Common myeloid progenitor, CD34-positive (primary cell): ENCODE measurements around the gene DGCR2.
"Not testable (repeated sequence)": the region's sequence is repeated elsewhere in the genome, so short reads cannot be mapped to it uniquely, and the experiment has no call there.

Experiments
- CTCF ChIA-PET: fragments of 350-600 bp; sonication (Branson Sonifier 250); formaldehyde crosslinking; loops from one replicate; lab custom pipeline; 2021; ENCODE audit warnings: antibody characterized with exemption; lab: Charles Lee
- POLR2A ChIA-PET: fragments of 350-600 bp; sonication (Branson Sonifier 250); formaldehyde crosslinking; loops from one replicate; lab custom pipeline; 2021; ENCODE audit warnings: antibody characterized with exemption; lab: Charles Lee
- DNase-seq, 3 donors: peaks; one replicate each; pipeline versions ENCODE4 v3.0.0 to v3.0.0-alpha.2; 2013
- H3K27ac ChIP-seq, 2 experiments: 1 replicate in 1 of 2; 2 replicates in 1 of 2; pipeline ENCODE4 v1.7.0; 2013; ENCODE audit warnings: inconsistent platforms in 2 of 2, low read length in 2 of 2, mild to moderate bottlenecking in 2 of 2, low read depth in 1 of 2, moderate library complexity in 1 of 2; ENCODE audit not compliant: severe bottlenecking in 2 of 2, insufficient read depth in 1 of 2, poor library complexity in 1 of 2
- H3K27me3 ChIP-seq, 5 experiments: replicated peaks in 2 of 5; 1 replicate in 3 of 5; 2 replicates in 2 of 5; pipeline versions ENCODE4 v1.6.1 to v1.7.0; 2013; ENCODE audit warnings: low read length in 4 of 5, mild to moderate bottlenecking in 2 of 5, moderate library complexity in 2 of 5, inconsistent platforms in 1 of 5; ENCODE audit not compliant: insufficient read depth in 5 of 5, control insufficient read depth in 4 of 5
- H3K36me3 ChIP-seq, 4 experiments: 1 replicate in 2 of 4; 2 replicates in 2 of 4; pipeline versions ENCODE4 v1.6.1 to v1.7.0; 2013; ENCODE audit warnings: low read length in 3 of 4, control low read depth in 1 of 4, mild to moderate bottlenecking in 1 of 4; ENCODE audit not compliant: control insufficient read depth in 4 of 4, insufficient read depth in 4 of 4
- H3K4me1 ChIP-seq, 4 experiments: 1 replicate in 3 of 4; 2 replicates in 1 of 4; pipeline versions ENCODE4 v1.6.1 to v1.7.1; 2013; ENCODE audit warnings: low read length in 3 of 4, mild to moderate bottlenecking in 3 of 4, control low read depth in 1 of 4, inconsistent platforms in 1 of 4, moderate library complexity in 1 of 4; ENCODE audit not compliant: control insufficient read depth in 4 of 4, insufficient read depth in 4 of 4; ENCODE audit errors: control extremely low read depth in 1 of 4
- H3K4me3 ChIP-seq, 7 experiments: 1 replicate in 4 of 7; 2 replicates in 3 of 7; pipeline versions ENCODE4 v1.5.1 to v1.7.0; 2013; ENCODE audit warnings: mild to moderate bottlenecking in 7 of 7, low read length in 6 of 7, moderate library complexity in 6 of 7, inconsistent platforms in 2 of 7, low read depth in 2 of 7, control low read depth in 1 of 7; ENCODE audit not compliant: insufficient read depth in 4 of 7, control insufficient read depth in 1 of 7; ENCODE audit errors: extremely low read depth in 1 of 7
- H3K9me3 ChIP-seq, 5 experiments: 1 replicate in 4 of 5; 2 replicates in 1 of 5; pipeline versions ENCODE4 v1.6.1 to v1.7.1; 2013; ENCODE audit warnings: low read length in 4 of 5, mild to moderate bottlenecking in 2 of 5, inconsistent platforms in 1 of 5, low read depth in 1 of 5, moderate library complexity in 1 of 5; ENCODE audit not compliant: control insufficient read depth in 4 of 5, insufficient read depth in 2 of 5; ENCODE audit errors: control extremely low read depth in 1 of 5
- WGBS: methylation state at CpG from one replicate; pipeline ENCODE4 v1.1.5; 2013; ENCODE audit not compliant: insufficient coverage; 5-methylcytosine and 5-hydroxymethylcytosine counted together

The DGCR2 gene

DNA sequence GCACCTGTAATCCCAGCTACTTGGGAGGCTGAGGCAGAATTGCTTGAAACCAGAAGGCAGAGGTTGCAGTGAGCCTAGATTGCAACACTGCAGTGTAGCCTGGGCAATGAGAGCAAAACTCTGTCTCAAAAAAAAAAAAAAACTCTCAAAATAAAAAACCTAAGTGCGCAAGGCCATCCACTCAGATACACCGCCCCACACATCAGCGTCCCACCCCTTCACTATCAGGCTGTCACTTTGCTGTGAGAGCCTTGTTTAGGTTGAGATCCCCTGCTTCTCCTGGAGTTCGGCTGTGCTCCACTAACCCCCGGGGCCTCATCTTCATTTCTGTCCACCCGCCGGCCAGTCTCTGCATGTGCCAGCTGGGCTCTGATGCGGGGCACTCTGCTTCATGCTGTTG lies 44.2 kb upstream of the DGCR2 start:
- Histone ChIP-seq H3K27ac (no peak overlapping the region), H3K36me3 (no peaks in the 10 kb centered on the region), H3K4me3 (no peak overlapping the region), H3K4me1 (peaks cover 0 to 16% (median 13%) of the 10 kb centered on the region in 4 experiments), H3K9me3 (no peaks in the 10 kb centered on the region), H3K27me3 (peaks cover 0 to 54% (median 29%) of the 10 kb centered on the region in 5 experiments)
- 87% methylated on average over 8 of the region's 8 CpGs for WGBS
- no peak for DNase-seq
- ChIA-PET CTCF (no interaction called here), POLR2A (no interaction called here)

DNA sequence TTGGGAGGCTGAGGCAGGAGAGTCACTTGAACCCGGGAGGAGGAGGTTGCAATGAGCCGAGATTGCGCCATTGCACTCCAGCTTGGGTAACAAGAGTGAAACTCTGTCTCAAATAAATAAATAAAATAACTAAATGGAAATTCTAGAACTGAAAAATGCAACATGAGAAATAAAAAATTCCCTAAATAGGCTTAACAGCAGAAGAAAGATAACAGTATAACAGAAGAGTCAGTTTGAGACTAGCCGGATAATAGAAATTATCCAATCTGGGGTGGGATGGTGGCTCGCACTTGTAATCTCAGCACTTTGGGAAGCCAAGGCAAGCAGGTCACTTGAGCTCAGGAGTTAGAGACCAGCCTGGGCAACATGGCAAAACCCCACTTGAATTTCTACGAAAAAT lies 42.2 kb upstream of the DGCR2 start:
- H3K9me3 ChIP-seq: no peaks in the 10 kb centered on the region
- no peak overlapping the region for H3K27ac ChIP-seq
- CTCF ChIA-PET: no interaction called here
- H3K27me3 ChIP-seq: peaks cover 0 to 36% (median 17%) of the 10 kb centered on the region in 5 experiments
- no peak for DNase-seq
- H3K4me1 ChIP-seq: peaks cover 0 to 3% (median 1%) of the 10 kb centered on the region in 4 experiments
- no peaks in the 10 kb centered on the region for H3K36me3 ChIP-seq
- 96% methylated on average over 3 of the region's 6 CpGs for WGBS
- H3K4me3 ChIP-seq: no peak overlapping the region
- POLR2A ChIA-PET: no interaction called here

GRCh38 chr22:19158649-19159048 lies 36.4 kb upstream of the DGCR2 start:
- H3K36me3 ChIP-seq, POLR2A ChIA-PET, H3K9me3 ChIP-seq, H3K4me1 ChIP-seq, H3K4me3 ChIP-seq, DNase-seq, H3K27ac ChIP-seq: not testable (repeated sequence)
- 90% methylated on average over 5 of the region's 11 CpGs for whole genome bisulfite sequencing
- CTCF ChIA-PET: interaction anchor here (1.1 kb wide), 2 partner anchors 9 to 10 kb away, joined by 3 read pairs; no protein-coding TSS in a partner anchor
- peaks cover 0 to 13% (median 6%) of the 10 kb centered on the region in 5 experiments for H3K27me3 ChIP-seq

DNA sequence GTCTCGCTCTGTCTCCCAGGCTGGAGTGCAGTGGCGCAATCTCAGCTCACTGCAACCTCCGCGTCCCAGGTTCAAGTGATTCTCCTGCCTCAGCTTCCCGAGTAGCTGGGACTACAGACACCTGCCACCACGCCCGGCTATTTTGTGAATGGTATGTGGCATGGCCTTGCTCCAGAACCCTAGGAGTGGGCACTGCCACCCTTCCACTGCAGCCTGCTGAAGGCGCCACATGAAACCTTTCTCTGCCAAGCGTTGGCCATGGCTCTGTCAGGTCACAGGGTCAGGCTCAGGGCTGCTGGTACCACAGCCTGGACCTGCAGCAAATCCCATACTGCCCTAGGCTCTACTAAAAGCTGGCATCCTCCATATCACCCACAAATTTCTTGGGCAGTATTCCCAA lies 33.9 kb upstream of the DGCR2 start:
- Histone ChIP-seq H3K27me3 (peaks cover 0 to 35% (median 18%) of the 10 kb centered on the region in 5 experiments), H3K9me3 (peaks cover 0 to 15% (median 2%) of the 10 kb centered on the region in 5 experiments)
- CTCF ChIA-PET: interaction anchor here (2.0 kb wide), 1 partner anchor 12 kb away, joined by 7 read pairs; the partner anchor contains the start of gene ESS2
- H3K36me3 ChIP-seq, H3K4me1 ChIP-seq, H3K4me3 ChIP-seq, H3K27ac ChIP-seq, POLR2A ChIA-PET, DNase-seq: not testable (repeated sequence)
- whole genome bisulfite sequencing: 92% methylated on average over 6 of the region's 9 CpGs

DNA sequence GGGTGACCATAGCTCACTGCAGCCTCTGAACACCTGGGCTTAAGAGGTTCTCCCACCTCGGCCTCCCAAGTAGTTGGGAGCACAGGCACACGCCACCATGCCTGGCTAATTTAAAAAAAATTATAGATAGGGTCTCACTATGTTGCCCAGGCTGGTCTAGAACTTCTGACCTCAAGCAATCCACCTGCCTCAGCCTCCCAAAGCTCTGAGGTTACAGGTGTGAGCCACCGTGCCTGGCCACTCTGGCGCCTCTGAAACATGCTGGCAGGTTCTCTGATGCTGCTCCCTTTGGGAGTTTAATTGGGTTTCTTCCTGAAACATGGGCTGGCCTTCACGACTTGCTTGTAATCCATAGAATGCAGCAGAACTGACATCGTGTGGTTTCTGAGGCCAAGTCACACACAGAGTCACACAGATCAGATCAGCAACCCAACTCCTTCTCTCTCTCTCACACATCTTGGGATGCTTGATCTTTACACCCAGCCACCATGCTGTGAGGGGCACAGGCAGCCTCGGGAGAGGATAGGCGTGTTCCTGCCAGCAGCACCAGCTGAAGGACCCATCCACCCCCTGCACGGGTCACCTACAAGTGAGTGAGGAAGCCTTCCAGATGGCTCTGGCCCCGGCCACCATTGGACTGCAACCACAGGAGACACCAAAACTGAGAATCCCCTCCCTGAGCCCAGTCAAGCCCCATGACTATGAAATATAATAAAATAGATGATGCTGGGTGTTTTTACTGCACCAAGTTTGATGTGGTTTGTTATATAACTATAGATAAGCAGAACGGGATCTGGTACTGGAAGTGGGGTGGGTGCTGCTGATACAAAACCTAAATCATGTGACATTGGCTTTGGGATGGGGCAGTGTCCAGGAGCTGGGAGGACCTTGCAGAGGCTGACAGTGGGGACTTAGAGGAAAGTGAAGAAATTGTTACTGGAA lies 31.0 kb upstream of the DGCR2 start:
- peaks cover 0 to 60% (median 31%) of the 10 kb centered on the region in 5 experiments for H3K27me3 ChIP-seq
- H3K4me3 ChIP-seq: no peak overlapping the region
- H3K36me3 ChIP-seq: no peaks in the 10 kb centered on the region
- ChIA-PET POLR2A (interaction anchor here (0.6 kb wide), 1 partner anchor 90 kb away, joined by 4 read pairs; no protein-coding TSS in a partner anchor), CTCF (interaction anchor here (1.1 kb wide), 1 partner anchor 14 kb away, joined by 3 read pairs; no protein-coding TSS in a partner anchor)
- WGBS: 53% methylated on average over 5 of the region's 11 CpGs
- no peak overlapping the region for H3K27ac ChIP-seq
- DNase-seq: peak in 1 of 3 donors; percentile 34
- peaks cover 0 to 14% (median 6%) of the 10 kb centered on the region in 4 experiments for H3K4me1 ChIP-seq
- peaks cover 0 to 15% (median 2%) of the 10 kb centered on the region in 5 experiments for H3K9me3 ChIP-seq

DNA sequence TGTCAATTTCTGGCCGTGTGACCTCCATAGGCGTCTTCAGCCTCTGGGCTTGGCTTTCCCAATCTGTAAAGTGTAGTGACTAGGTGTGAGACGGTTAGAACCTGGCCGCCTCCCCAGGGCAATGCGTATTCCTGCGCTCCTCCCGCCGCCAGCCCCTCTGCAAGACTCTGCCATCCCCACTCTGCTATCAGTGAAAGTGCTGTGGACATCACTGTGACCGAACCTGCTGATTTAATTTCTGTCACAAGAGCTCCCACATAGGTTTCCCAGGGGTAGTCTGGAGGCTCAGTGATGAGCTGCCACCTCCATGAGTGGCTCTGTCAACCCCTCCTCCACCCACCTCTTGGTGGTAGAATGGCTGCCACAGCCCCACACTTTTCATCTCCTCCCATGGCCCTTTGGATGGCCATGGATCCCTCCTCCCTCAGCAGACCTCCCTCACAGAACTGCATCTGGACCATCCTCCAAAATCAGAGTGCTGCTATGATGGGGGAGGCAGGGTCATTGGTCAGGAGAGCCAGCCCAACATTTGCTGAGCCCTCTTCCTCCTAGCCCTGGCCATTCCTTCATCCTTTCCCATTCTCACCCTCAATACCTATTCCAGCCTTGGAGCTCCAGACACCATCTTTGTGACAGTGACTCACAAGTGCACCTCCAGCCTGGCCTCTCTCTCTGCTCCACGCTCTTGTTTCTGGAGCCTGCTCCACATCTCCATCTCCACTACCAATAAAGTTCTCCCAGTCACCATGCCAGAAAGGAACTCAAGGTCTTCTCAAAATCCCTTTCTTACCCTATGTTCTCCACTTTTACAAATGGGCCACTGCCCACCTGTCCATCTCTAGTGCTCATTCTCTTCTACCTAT lies 29.3 kb upstream of the DGCR2 start:
- POLR2A ChIA-PET: interaction anchor here (0.7 kb wide), 1 partner anchor 71 kb away, joined by 3 read pairs; no protein-coding TSS in a partner anchor
- no peak overlapping the region for H3K4me3 ChIP-seq
- peaks cover 0 to 14% (median 6%) of the 10 kb centered on the region in 4 experiments for H3K4me1 ChIP-seq
- peaks cover 0 to 15% (median 2%) of the 10 kb centered on the region in 5 experiments for H3K9me3 ChIP-seq
- peaks cover 0 to 76% (median 43%) of the 10 kb centered on the region in 5 experiments for H3K27me3 ChIP-seq
- WGBS: 87% methylated on average over 3 of the region's 10 CpGs
- CTCF ChIA-PET: interaction anchor here (1.1 kb wide), 2 partner anchors 16 to 18 kb away, joined by 3 to 4 read pairs; no protein-coding TSS in a partner anchor
- no peaks in the 10 kb centered on the region for H3K36me3 ChIP-seq
- DNase-seq: no peak
- H3K27ac ChIP-seq: no peak overlapping the region
